ENCODE measurements around the gene PRAMEF26.
"Not testable (repeated sequence)": the region's sequence is repeated elsewhere in the genome, so short reads cannot be mapped to it uniquely, and the experiment has no call there.

Gene PRAMEF26

DNA sequence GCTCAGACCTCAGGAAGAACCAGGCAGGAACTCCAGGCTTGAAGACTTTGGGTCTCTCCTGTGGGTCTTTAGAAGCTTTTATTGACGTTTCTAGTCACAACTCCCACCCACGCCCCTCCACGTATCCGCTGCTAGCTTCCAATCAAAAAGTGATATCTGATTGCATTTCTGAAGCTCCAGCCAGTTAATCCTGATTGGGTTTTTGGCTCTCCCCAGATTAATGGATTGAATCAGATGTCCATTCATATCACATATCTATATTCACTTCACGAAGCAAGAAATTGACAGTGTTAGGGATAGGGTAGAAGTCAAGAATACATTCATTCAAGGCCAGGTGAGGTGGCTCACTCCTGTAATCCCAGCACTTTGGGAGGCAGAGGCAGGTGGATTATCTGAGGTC lies at the start of gene PRAMEF26:
Gene PRAMEF26, minus strand, starts transcription at position 101 of the 400 bp plus-strand sequence. CDS start 2,914 bp downstream, outside the sequence.
- DNase-seq (ENCODE audit: low read depth, low spot score): not testable (repeated sequence)

DNA sequence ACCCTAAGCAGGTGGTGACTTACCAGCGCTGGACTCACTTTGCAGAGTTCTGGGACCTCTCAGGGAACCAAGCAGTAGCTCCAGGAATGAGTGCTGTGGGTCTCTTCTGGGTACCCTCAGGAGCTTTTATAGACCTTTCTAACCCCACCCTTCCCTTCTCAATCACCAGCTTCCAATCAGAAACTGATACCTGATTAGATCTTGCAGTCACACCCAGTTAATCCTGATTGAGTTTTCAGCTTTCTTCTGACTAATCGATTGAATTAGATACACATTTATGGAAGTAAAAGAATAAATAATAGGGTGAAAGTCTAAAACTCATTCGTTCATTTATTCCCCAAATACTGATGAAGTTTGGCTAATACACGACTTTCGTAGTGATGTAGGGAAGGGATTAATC lies 45.5 kb upstream of the PRAMEF26 start, which contains the start of gene PRAMEF13:
Gene PRAMEF13, minus strand, starts transcription at position 101 of the 400 bp plus-strand sequence. CDS start 1,820 bp downstream, outside the sequence.
- not testable (repeated sequence) for DNase-seq (ENCODE audit: low read depth, low spot score)

DNA sequence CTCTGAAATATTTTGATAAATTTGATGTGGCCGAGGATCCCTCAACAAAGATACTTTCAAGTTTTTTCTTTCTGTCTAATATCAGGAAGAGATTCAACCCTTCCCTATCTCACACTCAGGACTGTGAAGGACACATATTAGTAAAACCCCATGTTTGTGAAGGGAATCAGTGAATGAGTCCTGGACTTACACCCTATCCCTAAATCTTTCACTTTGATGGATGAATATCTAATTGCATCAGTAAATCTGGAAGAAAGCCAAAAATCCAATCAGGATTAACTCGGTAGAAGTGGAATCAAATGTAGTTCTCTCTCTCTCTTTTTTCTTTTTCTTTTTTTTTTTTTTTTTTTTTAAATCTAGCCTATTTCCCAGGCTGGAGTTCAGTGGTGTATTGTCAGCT lies 15.7 kb upstream of the PRAMEF26 start, which contains the start of gene PRAMEF9:
Gene PRAMEF9, plus strand, starts transcription at position 301 of the 400 bp plus-strand sequence. CDS start 3,433 bp downstream, outside the sequence.
- not testable (repeated sequence) for DNase-seq (ENCODE audit: low read depth, low spot score)

DNA sequence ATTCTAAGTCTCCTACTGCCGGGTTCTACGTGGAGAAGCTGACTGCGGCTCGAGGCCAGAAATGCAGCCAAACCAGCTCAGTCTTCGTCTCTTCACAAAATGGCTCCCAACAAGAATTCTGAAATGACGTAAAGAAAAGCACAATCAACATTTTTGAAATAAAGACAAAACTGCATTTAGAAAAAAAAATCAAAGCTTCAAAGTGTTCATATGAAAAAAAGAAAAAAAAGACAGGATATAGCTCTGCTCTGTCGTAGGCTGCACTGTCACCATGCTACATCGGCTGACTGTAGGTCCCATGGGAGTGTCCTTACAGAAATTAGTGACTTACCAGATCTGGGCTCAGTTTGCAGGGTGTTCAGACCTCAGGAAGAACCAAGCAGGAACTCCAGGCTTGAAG lies 9.7 kb upstream of the PRAMEF26 start, which contains the start of gene HNRNPCL4:
Gene HNRNPCL4, minus strand, starts transcription at position 101 of the 400 bp plus-strand sequence. CDS start 164 bp downstream, outside the sequence.
- not testable (repeated sequence) for DNase-seq (ENCODE audit: low read depth, low spot score)

DNA sequence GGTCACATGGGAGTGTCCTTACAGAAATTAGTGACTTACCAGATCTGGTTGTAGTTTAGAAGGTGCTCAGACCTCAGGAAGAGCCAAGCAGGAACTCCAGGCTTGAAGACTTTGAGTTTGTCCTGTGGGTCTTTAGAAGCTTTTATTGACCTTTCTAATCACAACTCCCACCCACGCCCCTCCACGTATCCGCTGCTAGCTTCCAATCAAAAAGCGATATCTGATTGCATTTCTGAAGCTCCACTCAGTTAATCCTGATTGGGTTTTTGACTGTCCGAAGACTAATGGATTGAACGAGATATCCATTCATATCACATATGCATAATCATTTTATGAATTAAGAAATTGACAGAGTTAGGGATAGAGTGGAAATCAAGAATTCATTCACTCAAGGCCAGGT lies 39.1 kb downstream of the PRAMEF26 start, which contains the start of gene HNRNPCL2:
Gene HNRNPCL2, minus strand, starts transcription at position 101 of the 400 bp plus-strand sequence. CDS start 454 bp downstream, outside the sequence.
- DNase-seq (ENCODE audit: low read depth, low spot score): not testable (repeated sequence)

Measured in iPS DF 19.7 (cell line).